HepG2 (cell line): ENCODE results near the gene DENND5B. TPM values are rescaled to one million over a fixed set of nuclear protein-coding genes. Genes with fewer than 3 reads are reported as not detected.
A peak's percentile ranks its signal among the peaks of the same experiment; 100 is the strongest.

ENCODE experiments used
- BCL6 ChIP-seq: IDR thresholded peaks from 2 replicates; pipeline ENCODE4 v1.6.1; 2016; ENCODE audit warnings: missing genetic modification reagents, missing compliant biosample characterization
- EEA1 ChIP-seq: sonication (generic); formaldehyde crosslinking; IDR thresholded peaks from 2 replicates; pipeline ENCODE4 v1.5.1; 2020; ENCODE audit warnings: mild to moderate bottlenecking, missing genetic modification reagents, borderline replicate concordance
- ESRRA ChIP-seq: sonication (generic); formaldehyde crosslinking; IDR thresholded peaks from 2 replicates; pipeline ENCODE4 v1.5.1; 2020; ENCODE audit warnings: mild to moderate bottlenecking, low read depth, missing genetic modification reagents
- GLI4 ChIP-seq: sonication (generic); formaldehyde crosslinking; IDR thresholded peaks from 2 replicates; pipeline ENCODE4 v1.5.1; 2020; ENCODE audit warnings: missing genetic modification reagents, mild to moderate bottlenecking, moderate library complexity, borderline replicate concordance
- LCORL ChIP-seq, 2 experiments: fragments of 450-650 bp in 1 of 2; sonication (generic) in 1 of 2; formaldehyde crosslinking in 1 of 2; IDR thresholded peaks; 2 replicates each; pipeline versions ENCODE4 v1.5.0 to v1.6.1; 2017 to 2020; ENCODE audit warnings: antibody characterized with exemption in 1 of 2, missing genetic modification reagents in 1 of 2
- MED1 ChIP-seq: sonication (generic); formaldehyde crosslinking; IDR thresholded peaks from 2 replicates; pipeline ENCODE4 v1.4.0; 2020; ENCODE audit warnings: missing genetic modification reagents
- PHF5A ChIP-seq: IDR thresholded peaks from one replicate; pipeline ENCODE4 v1.6.1; 2018; ENCODE audit warnings: low read depth, missing genetic modification reagents; ENCODE audit not compliant: unreplicated experiment
- RBFOX2 ChIP-seq: fragments of 200-400 bp; formaldehyde crosslinking; IDR thresholded peaks from 2 replicates; pipeline ENCODE4 v1.6.1; 2017; ENCODE audit warnings: low read depth, mild to moderate bottlenecking, low read length
- SATB2 ChIP-seq: sonication (generic); formaldehyde crosslinking; IDR thresholded peaks from 2 replicates; pipeline ENCODE4 v1.5.0; 2020; ENCODE audit warnings: missing genetic modification reagents
- SMAD1 ChIP-seq: sonication (generic); formaldehyde crosslinking; IDR thresholded peaks from 2 replicates; pipeline ENCODE4 v1.4.0; 2020; ENCODE audit warnings: missing genetic modification reagents, low read depth, mild to moderate bottlenecking, borderline replicate concordance
- ZBTB25 ChIP-seq: IDR thresholded peaks from 2 replicates; pipeline ENCODE4 v1.6.1; 2018; ENCODE audit warnings: missing genetic modification reagents
- ZFP91 ChIP-seq: sonication (generic); formaldehyde crosslinking; IDR thresholded peaks from 2 replicates; pipeline ENCODE4 v1.9.0; 2022; ENCODE audit warnings: missing genetic modification reagents, mild to moderate bottlenecking, borderline replicate concordance
- ZNF234 ChIP-seq: sonication (generic); formaldehyde crosslinking; conservative IDR thresholded peaks from 2 replicates; pipeline ENCODE4 v1.5.1; 2020; ENCODE audit warnings: mild to moderate bottlenecking, missing genetic modification reagents
- ZNF256 ChIP-seq: sonication (generic); formaldehyde crosslinking; conservative IDR thresholded peaks from 2 replicates; pipeline ENCODE4 v1.4.0; 2020; ENCODE audit warnings: missing genetic modification reagents
- ZNF451 ChIP-seq: sonication (generic); formaldehyde crosslinking; IDR thresholded peaks from 2 replicates; pipeline ENCODE4 v1.5.0; 2020; ENCODE audit warnings: mild to moderate bottlenecking, missing genetic modification reagents
- ZNF501 ChIP-seq: sonication (generic); formaldehyde crosslinking; IDR thresholded peaks from 2 replicates; pipeline ENCODE4 v1.5.1; 2020; ENCODE audit warnings: mild to moderate bottlenecking, moderate library complexity, missing genetic modification reagents
- ZNF572 ChIP-seq: sonication (generic); formaldehyde crosslinking; IDR thresholded peaks from 2 replicates; pipeline ENCODE4 v1.5.1; 2020; ENCODE audit warnings: mild to moderate bottlenecking, missing genetic modification reagents
- ZNF670 ChIP-seq: sonication (generic); formaldehyde crosslinking; IDR thresholded peaks from 2 replicates; pipeline ENCODE4 v1.8.0; 2022; ENCODE audit warnings: mild to moderate bottlenecking, missing genetic modification reagents, borderline replicate concordance
- ZSCAN12 ChIP-seq: sonication (generic); formaldehyde crosslinking; IDR thresholded peaks from 2 replicates; pipeline ENCODE4 v1.9.0; 2021; ENCODE audit warnings: mild to moderate bottlenecking, missing genetic modification reagents
- ZSCAN21 ChIP-seq: sonication (generic); formaldehyde crosslinking; IDR thresholded peaks from 2 replicates; pipeline ENCODE4 v1.8.0; 2022; ENCODE audit warnings: mild to moderate bottlenecking, missing genetic modification reagents, moderate library complexity, borderline replicate concordance
- polyA plus RNA-seq, 8 experiments: library from polyadenylated mRNA; depleted of rRNA in 3 of 8; stranded (reverse) in 7 of 8; unstranded in 1 of 8; fragments of >200 nt; fragmentation: Illumina TruSeq in 4 of 8; extraction: Trizol in 4 of 8; gene quantifications; 2 replicates each; pipeline versions ENCODE4 v1.2.1 to v1.2.3, GENCODE V29; 2011 to 2016; ENCODE audit warnings: low read depth in 4 of 8, missing spikeins in 1 of 8, mixed read lengths in 1 of 8; ENCODE audit not compliant: insufficient read depth in 1 of 8
- total RNA-seq, 5 experiments: library from RNA; depleted of rRNA; stranded (reverse); fragments of >200 nt; fragmentation: Illumina TruSeq; extraction: Trizol; gene quantifications; 2 replicates each; pipeline ENCODE4 v1.2.3, GENCODE V29; 2016; ENCODE audit warnings: low read depth in 1 of 5
- TF ChIP-seq, protein P1 (sequence below): sonication (generic); formaldehyde crosslinking; IDR thresholded peaks from 2 replicates; pipeline ENCODE4 v1.4.0; 2020; ENCODE audit warnings: missing genetic modification reagents, borderline replicate concordance
- TF ChIP-seq, protein P2 (sequence below): sonication (generic); formaldehyde crosslinking; IDR thresholded peaks from 2 replicates; pipeline ENCODE4 v1.4.0; 2020; ENCODE audit warnings: mild to moderate bottlenecking, missing genetic modification reagents
- TF ChIP-seq, protein P3 (sequence below): sonication (generic); formaldehyde crosslinking; conservative IDR thresholded peaks from 2 replicates; pipeline ENCODE4 v1.4.0; 2020; ENCODE audit warnings: missing genetic modification reagents

Gene DENND5B
- total and polyA plus RNA-seq, 2 of the 13 experiments (the other 11 are each of a cell fraction or from before 2014, with no cell fraction given): 14.7 to 18.7 TPM

DNA sequence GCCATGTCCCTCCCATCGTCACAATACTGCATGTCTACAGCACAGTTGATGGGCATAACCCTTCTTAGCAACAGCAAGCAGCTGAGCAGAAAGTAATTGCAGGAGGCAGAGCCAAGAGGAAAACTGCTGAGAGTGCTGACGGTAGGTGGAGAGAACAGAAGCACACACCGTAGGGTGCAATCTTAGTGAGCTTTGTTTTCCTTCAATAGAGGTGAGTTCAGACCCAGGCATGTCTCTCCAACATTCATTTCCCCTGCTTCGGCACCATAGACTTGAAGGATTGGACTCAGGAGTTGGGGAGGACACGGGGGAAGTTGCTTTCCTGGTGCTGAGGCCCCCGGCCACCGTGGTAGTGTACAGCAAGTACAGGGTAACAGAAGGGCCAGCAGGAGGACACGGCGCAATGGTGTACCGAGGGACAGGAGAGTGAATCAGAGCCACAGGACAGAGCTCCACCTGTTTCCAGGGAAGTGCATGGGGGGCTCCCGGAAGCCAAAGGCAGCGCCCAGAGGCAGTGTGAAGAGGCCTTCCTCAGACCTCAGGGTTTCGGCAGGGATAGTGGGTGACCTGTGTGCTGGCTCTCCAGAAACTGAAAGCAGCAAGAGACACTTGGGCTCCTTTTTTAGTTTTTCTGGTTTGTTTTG lies 228.7 kb downstream of the DENND5B start (continued):
- TF ChIP-seq ZNF234 (CRISPR knock-in tag) (0 out of 2 replicates have a peak, but pooled peaks have one; percentile 27), PHF5A (CRISPR knock-in tag) (no peak), ZNF572 (CRISPR knock-in tag) (no peak), ZSCAN21 (CRISPR knock-in tag) (no peak), EEA1 (CRISPR knock-in tag) (no peak), SATB2 (CRISPR knock-in tag) (no peak), ZNF501 (CRISPR knock-in tag) (0 out of 2 replicates have a peak, but pooled peaks have one; percentile 31), RBFOX2 (no peak), GLI4 (no peak), ESRRA (CRISPR knock-in tag) (no peak), ZNF256 (no peak), ZFP91 (CRISPR knock-in tag) (peak; percentile 60; the same call in 1 of the 2 replicates), SMAD1 (CRISPR knock-in tag) (no peak), BCL6 (CRISPR knock-in tag) (0 out of 2 replicates have a peak, but pooled peaks have one; percentile 17), ZNF670 (CRISPR knock-in tag) (no peak), ZNF451 (CRISPR knock-in tag) (peak; percentile 35; the same call in 1 of the 2 replicates), ZSCAN12 (CRISPR knock-in tag) (no peak), LCORL (IDR thresholded peaks at IDR 0.05) (no peak), LCORL (CRISPR knock-in tag; IDR thresholded peaks at IDR 0.05) (no peak), MED1 (CRISPR knock-in tag) (peak; percentile 26; the same call in 1 of the 2 replicates), ZBTB25 (CRISPR knock-in tag) (no peak)
- TF ChIP-seq, protein P1, sequence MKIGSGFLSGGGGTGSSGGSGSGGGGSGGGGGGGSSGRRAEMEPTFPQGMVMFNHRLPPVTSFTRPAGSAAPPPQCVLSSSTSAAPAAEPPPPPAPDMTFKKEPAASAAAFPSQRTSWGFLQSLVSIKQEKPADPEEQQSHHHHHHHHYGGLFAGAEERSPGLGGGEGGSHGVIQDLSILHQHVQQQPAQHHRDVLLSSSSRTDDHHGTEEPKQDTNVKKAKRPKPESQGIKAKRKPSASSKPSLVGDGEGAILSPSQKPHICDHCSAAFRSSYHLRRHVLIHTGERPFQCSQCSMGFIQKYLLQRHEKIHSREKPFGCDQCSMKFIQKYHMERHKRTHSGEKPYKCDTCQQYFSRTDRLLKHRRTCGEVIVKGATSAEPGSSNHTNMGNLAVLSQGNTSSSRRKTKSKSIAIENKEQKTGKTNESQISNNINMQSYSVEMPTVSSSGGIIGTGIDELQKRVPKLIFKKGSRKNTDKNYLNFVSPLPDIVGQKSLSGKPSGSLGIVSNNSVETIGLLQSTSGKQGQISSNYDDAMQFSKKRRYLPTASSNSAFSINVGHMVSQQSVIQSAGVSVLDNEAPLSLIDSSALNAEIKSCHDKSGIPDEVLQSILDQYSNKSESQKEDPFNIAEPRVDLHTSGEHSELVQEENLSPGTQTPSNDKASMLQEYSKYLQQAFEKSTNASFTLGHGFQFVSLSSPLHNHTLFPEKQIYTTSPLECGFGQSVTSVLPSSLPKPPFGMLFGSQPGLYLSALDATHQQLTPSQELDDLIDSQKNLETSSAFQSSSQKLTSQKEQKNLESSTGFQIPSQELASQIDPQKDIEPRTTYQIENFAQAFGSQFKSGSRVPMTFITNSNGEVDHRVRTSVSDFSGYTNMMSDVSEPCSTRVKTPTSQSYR (CRISPR knock-in tag): 0 out of 2 replicates have a peak, but pooled peaks have one; percentile 31
- TF ChIP-seq, protein P2, sequence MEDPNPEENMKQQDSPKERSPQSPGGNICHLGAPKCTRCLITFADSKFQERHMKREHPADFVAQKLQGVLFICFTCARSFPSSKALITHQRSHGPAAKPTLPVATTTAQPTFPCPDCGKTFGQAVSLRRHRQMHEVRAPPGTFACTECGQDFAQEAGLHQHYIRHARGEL (CRISPR knock-in tag): no peak
- TF ChIP-seq, protein P3, sequence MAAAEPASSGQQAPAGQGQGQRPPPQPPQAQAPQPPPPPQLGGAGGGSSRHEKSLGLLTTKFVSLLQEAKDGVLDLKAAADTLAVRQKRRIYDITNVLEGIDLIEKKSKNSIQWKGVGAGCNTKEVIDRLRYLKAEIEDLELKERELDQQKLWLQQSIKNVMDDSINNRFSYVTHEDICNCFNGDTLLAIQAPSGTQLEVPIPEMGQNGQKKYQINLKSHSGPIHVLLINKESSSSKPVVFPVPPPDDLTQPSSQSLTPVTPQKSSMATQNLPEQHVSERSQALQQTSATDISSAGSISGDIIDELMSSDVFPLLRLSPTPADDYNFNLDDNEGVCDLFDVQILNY (CRISPR knock-in tag): no peak
